SHP77 treated with DMSO at 0.1 percent for 48 hours (cell line): Measurements from ENCODE around the gene G0S2.
"Not testable (repeated sequence)": the region's sequence is repeated elsewhere in the genome, so short reads cannot be mapped to it uniquely, and the experiment has no call there.

Source experiments
- DNase-seq: peaks from one replicate; lab custom pipeline; 2025; lab: John Stamatoyannopoulos, UW

The G0S2 gene

GRCh38 chr1:209678981-209679539 lies 3.8 kb downstream of the G0S2 start:
- DNase-seq = no peak

DNA sequence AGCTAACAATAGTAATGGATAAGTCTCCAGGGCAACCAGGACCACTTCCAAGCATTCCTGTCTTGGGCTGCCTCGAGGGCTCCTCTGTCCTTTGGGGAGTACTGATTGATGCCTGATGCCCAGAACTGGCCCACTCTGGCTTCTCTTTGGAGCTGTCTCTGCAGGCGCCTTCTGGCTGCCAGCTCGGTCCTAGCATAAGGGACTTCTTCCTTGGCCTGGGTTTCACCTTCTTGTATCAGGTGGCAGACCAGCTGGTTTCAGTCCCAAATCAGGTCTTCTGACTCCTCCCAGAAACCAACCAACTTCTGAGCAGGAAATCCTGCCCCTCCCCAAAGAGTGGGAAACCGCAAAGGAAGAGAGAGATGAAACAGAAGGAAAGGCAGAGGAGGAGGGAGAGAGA lies 10.6 kb downstream of the G0S2 start:
- DNase-seq = no peak

DNA sequence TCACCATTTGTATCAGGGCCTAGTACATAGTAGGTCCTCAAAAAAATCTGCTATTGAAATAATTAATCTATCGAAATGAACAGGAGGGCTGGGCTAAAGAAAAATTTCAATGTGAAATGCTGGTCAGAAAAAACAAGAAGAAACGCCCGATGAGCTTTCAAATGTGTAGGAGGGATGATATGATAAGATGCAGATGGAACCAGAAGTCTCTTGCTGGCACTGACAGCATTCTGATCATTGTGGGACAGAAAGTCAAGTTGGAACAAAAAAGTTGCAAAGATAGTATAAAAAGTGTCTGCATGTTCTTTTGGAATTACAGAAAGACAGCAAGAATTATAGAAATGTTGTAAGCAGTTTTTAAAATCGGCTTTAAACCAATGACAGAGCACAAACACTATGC lies 11.1 kb downstream of the G0S2 start:
- DNase-seq = no peak

GRCh38 chr1:209688746-209689234 lies 13.6 kb downstream of the G0S2 start:
- DNase-seq = no peak

DNA sequence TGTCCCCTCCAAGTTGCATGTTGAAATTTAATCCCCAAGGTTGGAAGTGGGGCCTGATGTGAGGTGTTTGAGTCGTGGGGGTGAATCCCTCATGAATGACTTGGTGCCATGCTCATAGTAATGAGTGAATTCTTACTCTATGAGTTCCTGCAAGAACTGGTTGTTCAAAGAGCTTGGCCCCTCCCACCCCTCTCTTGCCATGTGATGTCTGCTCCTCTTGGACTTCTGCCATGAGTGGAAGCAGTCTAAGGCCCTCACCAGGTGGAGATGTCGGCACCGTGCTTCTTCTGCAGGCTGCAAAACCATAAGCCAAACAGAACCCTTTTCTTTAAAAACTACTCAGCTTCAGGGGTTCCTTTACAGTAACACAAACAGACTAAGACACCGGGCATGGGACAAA lies 14.3 kb downstream of the G0S2 start:
- DNase-seq = no peak

DNA sequence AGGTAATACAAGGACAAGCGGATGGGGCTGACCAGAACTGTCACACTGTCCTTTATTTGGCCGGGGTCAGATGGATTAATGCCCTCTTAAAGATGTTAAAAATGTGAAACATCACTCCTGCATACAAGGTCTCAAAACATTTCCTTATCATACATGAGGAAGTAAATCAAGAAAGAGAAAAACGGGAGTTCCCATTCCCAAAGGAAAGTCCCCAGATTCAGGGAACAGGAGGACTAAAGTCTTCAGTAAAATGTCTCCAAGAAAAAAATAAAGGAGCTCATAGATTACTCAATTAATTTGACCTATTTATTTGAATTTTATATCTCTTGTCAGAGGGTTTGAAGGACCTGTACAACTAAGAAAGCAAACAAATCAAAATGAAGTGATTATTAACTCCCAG lies 16.0 kb downstream of the G0S2 start:
- DNase-seq = no peak

GRCh38 chr1:209692296-209692695 lies 17.1 kb downstream of the G0S2 start:
- DNase-seq = no peak

DNA sequence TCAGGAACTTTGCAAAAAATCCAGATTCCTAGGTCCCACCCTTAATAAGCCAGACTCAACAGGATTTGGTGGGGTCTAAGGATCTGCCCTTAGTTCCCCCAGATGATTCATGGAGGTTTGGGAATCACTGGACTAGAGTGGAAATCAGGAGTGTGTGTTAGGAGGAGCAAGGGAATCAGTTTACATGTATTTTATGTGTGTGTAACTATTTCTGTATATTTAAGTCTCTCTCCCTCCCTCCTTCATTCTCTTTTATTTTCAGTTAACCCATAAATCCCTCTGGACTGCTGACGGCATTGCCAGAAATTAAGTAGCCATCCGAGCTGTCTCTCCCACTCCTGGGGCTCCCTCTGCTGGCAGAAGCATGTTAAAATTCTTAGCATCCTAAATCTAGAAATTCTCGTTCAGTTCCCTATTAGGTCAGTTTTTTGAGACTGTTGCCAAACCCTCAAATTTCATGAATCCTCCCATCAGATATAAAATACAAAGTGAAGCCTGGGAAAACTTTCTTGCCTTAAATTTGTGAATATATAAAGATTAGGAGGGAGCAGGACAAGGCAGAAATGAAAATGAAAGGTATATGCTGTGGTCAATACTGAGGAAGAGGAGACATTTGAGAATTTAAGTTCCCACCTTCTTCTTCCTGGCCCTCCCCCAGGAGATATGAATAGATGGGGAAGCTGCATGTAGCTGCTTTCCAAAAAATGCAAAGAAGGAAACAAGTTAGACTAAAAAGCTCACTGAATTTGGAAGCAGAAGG lies 17.7 kb downstream of the G0S2 start:
- peak; percentile 14 for DNase-seq

DNA sequence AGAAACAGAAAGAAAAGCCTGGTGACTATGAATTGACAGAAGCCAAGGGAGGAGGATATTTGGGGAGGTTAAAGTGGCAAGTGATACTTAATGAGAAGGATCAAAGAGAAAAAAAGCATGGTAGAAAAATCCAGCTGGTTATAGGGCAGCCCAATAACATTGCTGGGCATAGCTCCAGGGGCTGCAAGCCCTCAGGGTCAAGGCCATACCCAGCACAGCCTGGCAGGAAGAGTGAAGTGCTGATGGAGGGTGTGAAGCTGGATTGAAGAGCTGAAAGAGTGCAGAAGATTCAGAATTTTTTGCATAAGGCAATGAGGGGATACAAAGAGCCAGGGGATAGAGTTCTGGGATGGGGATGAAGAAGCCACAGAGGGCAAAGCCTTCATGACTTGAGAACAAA lies 21.5 kb downstream of the G0S2 start:
- DNase-seq = no peak

GRCh38 chr1:209697126-209697525 lies 21.9 kb downstream of the G0S2 start:
- DNase-seq = no peak

GRCh38 chr1:209700686-209701085 lies 25.5 kb downstream of the G0S2 start:
- not testable (repeated sequence) for DNase-seq

GRCh38 chr1:209702832-209703231 lies 27.6 kb downstream of the G0S2 start:
- DNase-seq = no peak

- DNase-seq = no peak
These were observed 28.8 kb downstream of the G0S2 start for GRCh38 chr1:209703834-209704504.

GRCh38 chr1:209704584-209704983 lies 29.4 kb downstream of the G0S2 start, which contains the start of gene HSD11B1:
Gene HSD11B1, plus strand, starts transcription at chr1:209704846. Its CDS starts 97 bp downstream, at chr1:209704943.
- DNase-seq = no peak

- DNase-seq = no peak
These were observed 29.9 kb downstream of the G0S2 start for GRCh38 chr1:209705033-209705598.

- no peak for DNase-seq
These were observed 31.4 kb downstream of the G0S2 start for GRCh38 chr1:209706622-209707021.

- DNase-seq = no peak
These were observed 32.1 kb downstream of the G0S2 start for GRCh38 chr1:209707308-209707707.

GRCh38 chr1:209708297-209708696 lies 33.1 kb downstream of the G0S2 start:
- no peak for DNase-seq

DNA sequence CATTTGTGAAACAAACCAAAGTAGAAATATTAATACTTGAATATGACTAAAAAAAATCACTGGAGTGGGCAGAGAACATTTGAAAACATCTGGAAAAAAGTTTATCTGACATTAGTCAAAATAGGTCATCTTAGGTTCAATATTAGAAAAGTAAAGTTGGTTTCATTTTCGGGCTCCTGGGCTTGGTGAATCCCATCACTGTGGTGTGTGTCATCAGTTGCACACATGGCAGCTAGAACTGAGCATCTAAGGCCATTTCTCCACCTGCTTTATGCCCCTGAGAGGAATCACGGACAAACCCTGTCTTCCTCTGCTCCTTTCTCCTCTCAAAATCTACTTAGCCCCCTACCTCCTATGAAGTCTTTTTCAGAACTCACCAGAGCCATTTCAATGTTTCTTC lies 34.9 kb downstream of the G0S2 start:
- no peak for DNase-seq

GRCh38 chr1:209710847-209711246 lies 35.6 kb downstream of the G0S2 start:
- DNase-seq = no peak

DNA sequence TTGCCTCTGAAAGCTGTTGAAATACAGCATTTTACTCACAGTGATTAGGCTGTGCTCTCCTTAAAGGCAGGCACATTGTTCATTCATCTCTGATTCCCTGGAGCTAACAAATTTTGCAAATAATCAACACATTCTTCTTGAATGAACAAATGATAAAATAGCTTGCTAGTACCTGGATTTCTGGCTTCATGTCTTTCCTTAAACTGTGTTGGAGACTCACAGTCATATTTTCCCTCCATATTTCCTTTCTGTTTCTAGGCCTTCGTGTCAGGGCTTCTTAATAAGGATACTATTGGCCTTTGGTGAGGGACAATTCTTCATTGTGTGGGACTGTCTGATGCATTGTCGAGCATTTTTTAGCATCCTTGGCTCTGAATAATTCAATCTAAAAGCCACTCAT lies 39.1 kb downstream of the G0S2 start:
- DNase-seq = no peak

DNA sequence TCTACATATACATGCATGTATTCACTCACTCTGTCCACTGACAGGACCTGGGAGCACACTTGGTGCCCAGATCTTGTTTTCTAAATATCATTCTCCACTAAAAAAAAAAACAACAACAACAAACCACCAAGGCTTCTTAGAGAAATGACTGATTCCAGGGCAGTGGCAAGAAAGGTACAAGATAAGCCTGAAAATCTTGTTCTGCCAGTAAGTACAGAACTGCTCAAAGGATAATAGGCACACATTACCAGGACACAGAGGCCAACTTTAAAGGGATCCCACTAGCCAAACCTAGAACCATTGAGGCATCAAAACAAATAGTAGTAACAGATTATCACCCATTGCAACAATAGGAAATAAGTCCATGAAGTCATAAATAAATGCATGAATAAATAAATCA lies 40.1 kb downstream of the G0S2 start:
- no peak for DNase-seq

GRCh38 chr1:209717818-209718217 lies 42.6 kb downstream of the G0S2 start:
- no peak for DNase-seq
